ENCODE data around the gene SKAP2. TPM values are rescaled to one million over a fixed set of nuclear protein-coding genes. Genes with fewer than 3 reads are reported as not detected.

SKAP2 gene
- polyA plus RNA-seq, 1 donor (not counting 4 experiments of a cell fraction or from before 2014, with no cell fraction given): 15.0 TPM

DNA sequence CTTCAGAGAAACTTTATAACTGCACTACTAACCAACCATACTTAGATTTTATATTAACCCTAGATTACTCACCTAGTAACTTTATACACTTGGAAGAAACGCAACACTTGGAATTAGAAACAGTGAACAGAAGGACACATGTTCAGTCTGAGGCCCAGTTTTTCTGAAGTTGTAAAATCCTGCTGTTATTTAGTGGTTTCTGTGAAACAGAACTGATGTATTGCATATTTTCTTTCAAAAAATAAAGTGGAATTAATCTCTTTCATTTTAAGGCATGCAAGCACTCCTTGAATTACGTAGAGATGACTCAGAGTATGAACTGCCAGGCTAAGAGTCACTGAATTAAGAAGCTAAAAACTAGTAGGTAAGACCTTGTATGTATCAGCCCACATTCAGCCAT, 215.8 kb downstream of the SKAP2 start:
- Histone ChIP-seq H3K36me3 (ENCODE audit: control insufficient read depth in 2 of 2, extremely low read depth in 1 of 2, insufficient read depth in 2 of 2, low read length in 2 of 2) (no peaks in the 10 kb centered on the region), H3K27ac (ENCODE audit: control insufficient read depth, insufficient read depth, low read length) (no peak overlapping the region), H3K27me3 (ENCODE audit: control insufficient read depth, extremely low read depth, insufficient read depth, low read length) (no peaks in the 10 kb centered on the region), H3K9me1 (ENCODE audit: control insufficient read depth, extremely low read depth, insufficient read depth, low read length) (peaks cover 2% of the 10 kb centered on the region), H3K9ac (ENCODE audit: control insufficient read depth, extremely low read depth, insufficient read depth, low read length) (no peak overlapping the region), H3K4me1 (ENCODE audit: control insufficient read depth, extremely low read depth, insufficient read depth, low read length) (peaks cover 10% of the 10 kb centered on the region), H3K9me3 (ENCODE audit: control insufficient read depth, low read depth, low read length) (no peaks in the 10 kb centered on the region), H3K79me2 (ENCODE audit: control insufficient read depth, insufficient read depth, low read length) (no peaks in the 10 kb centered on the region), H3K4me2 (ENCODE audit: control insufficient read depth, extremely low read depth, insufficient read depth, low read depth, low read length) (peak overlapping the region; percentile 18), H2AFZ (ENCODE audit: control insufficient read depth, low read length) (no peak overlapping the region), H3K4me3 (ENCODE audit: control insufficient read depth in 2 of 3, extremely low read depth in 1 of 3, insufficient read depth in 2 of 3, low read depth in 1 of 3, low read length in 3 of 3) (no peak overlapping the region), H4K20me1 (ENCODE audit: control insufficient read depth, extremely low read depth, insufficient read depth, low read length) (no peaks in the 10 kb centered on the region)
- FAIRE-seq: peak; percentile 59
- dilution Hi-C loops (cut with MboI; ENCODE audit: extremely low pct_ligation_motif_present, low sequenced_read_pairs): no loop called here
- no peak for TF ChIP-seq EZH2 (IDR thresholded peaks at IDR 0.05; ENCODE audit: low read length)
- TF ChIP-seq, protein P1, sequence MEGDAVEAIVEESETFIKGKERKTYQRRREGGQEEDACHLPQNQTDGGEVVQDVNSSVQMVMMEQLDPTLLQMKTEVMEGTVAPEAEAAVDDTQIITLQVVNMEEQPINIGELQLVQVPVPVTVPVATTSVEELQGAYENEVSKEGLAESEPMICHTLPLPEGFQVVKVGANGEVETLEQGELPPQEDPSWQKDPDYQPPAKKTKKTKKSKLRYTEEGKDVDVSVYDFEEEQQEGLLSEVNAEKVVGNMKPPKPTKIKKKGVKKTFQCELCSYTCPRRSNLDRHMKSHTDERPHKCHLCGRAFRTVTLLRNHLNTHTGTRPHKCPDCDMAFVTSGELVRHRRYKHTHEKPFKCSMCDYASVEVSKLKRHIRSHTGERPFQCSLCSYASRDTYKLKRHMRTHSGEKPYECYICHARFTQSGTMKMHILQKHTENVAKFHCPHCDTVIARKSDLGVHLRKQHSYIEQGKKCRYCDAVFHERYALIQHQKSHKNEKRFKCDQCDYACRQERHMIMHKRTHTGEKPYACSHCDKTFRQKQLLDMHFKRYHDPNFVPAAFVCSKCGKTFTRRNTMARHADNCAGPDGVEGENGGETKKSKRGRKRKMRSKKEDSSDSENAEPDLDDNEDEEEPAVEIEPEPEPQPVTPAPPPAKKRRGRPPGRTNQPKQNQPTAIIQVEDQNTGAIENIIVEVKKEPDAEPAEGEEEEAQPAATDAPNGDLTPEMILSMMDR (optimal IDR thresholded peaks at IDR 0.05 in 1 of 3, IDR thresholded peaks at IDR 0.05 in 1 of 3, conservative IDR thresholded peaks at IDR 0.05 in 1 of 3; ENCODE audit: extremely low read depth in 1 of 3, insufficient read depth in 2 of 3, low read length in 3 of 3): no peak
- peak; percentile 26 for DNase-seq (ENCODE audit: low read depth, low spot score)

DNA sequence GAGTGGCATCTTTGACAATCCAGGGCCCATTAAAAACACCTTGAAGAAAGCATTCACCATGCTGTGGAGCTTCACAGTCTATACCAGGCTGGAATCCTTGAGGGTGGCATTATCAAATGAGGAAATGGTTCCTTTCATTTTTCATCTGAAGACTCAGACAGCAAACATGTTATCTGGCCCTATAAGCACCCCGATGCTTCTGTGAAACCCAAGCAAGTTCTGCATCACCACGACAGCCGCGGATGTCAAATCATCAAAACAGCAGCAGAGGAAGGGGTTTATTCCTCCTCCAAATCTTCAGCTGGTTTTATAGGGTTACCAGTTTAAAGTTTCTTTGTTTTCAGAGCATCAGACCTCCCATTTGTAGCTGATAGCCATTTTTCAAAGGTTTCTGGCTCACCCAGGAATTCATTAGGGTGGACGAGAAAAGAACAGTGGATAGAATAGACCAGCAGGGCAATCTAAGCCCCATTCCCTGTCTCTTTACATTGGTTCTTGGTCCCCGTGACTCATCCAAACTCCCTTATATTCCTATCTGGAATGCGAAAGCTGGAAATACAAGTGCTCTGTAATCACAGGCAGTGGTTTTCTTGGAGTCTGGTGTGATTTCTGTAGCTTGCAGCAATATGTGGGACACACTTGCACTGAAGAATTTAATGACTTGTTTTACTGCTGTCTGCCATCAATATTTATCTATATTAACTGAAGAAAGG, 217.9 kb downstream of the SKAP2 start:
- peaks cover 10% of the 10 kb centered on the region for H3K4me1 ChIP-seq (ENCODE audit: control insufficient read depth, extremely low read depth, insufficient read depth, low read length)
- TF ChIP-seq, protein P1 (optimal IDR thresholded peaks at IDR 0.05 in 1 of 3, IDR thresholded peaks at IDR 0.05 in 1 of 3, conservative IDR thresholded peaks at IDR 0.05 in 1 of 3; ENCODE audit: extremely low read depth in 1 of 3, insufficient read depth in 2 of 3, low read length in 3 of 3): no peak
- no peak for TF ChIP-seq EZH2 (IDR thresholded peaks at IDR 0.05; ENCODE audit: low read length)
- dilution Hi-C loops (cut with MboI; ENCODE audit: extremely low pct_ligation_motif_present, low sequenced_read_pairs): no loop called here
- H3K4me2 ChIP-seq (ENCODE audit: control insufficient read depth, extremely low read depth, insufficient read depth, low read depth, low read length): no peak overlapping the region
- H3K79me2 ChIP-seq (ENCODE audit: control insufficient read depth, insufficient read depth, low read length): no peaks in the 10 kb centered on the region
- H3K9me3 ChIP-seq (ENCODE audit: control insufficient read depth, low read depth, low read length): no peaks in the 10 kb centered on the region
- no peaks in the 10 kb centered on the region for H3K27me3 ChIP-seq (ENCODE audit: control insufficient read depth, extremely low read depth, insufficient read depth, low read length)
- H2AFZ ChIP-seq (ENCODE audit: control insufficient read depth, low read length): no peak overlapping the region
- no peak overlapping the region for H3K9ac ChIP-seq (ENCODE audit: control insufficient read depth, extremely low read depth, insufficient read depth, low read length)
- no peak overlapping the region for H3K27ac ChIP-seq (ENCODE audit: control insufficient read depth, insufficient read depth, low read length)
- DNase-seq (ENCODE audit: low read depth, low spot score) (no peak), FAIRE-seq (no peak)
- H4K20me1 ChIP-seq (ENCODE audit: control insufficient read depth, extremely low read depth, insufficient read depth, low read length): no peaks in the 10 kb centered on the region
- H3K9me1 ChIP-seq (ENCODE audit: control insufficient read depth, extremely low read depth, insufficient read depth, low read length): peaks cover 2% of the 10 kb centered on the region
- H3K4me3 ChIP-seq (ENCODE audit: control insufficient read depth in 2 of 3, extremely low read depth in 1 of 3, insufficient read depth in 2 of 3, low read depth in 1 of 3, low read length in 3 of 3): no peak overlapping the region
- no peaks in the 10 kb centered on the region for H3K36me3 ChIP-seq (ENCODE audit: control insufficient read depth in 2 of 2, extremely low read depth in 1 of 2, insufficient read depth in 2 of 2, low read length in 2 of 2)

Measured in keratinocyte (primary cell).